Upper lobe of right lung (tissue), 1 donor: Measurements from ENCODE around the gene RAB3GAP1. TPM values are rescaled to one million over a fixed set of nuclear protein-coding genes. Genes with fewer than 3 reads are reported as not detected.

Experiments
- ATAC-seq: fragments of 200-7000 bp; cut with Tn5 transposase; one replicate; pipeline ENCODE4 v1.9.1; 2020; ENCODE audit warnings: mild to moderate bottlenecking, moderate library complexity
- DNase-seq: peaks from one replicate; pipeline ENCODE4 v3.0.0-alpha.2; 2020
- H3K27ac ChIP-seq: fragments of 200-600 bp; one replicate; pipeline ENCODE4 v1.8.0; 2022
- H3K27me3 ChIP-seq: fragments of 200-600 bp; one replicate; pipeline ENCODE4 v1.8.0; 2022; ENCODE audit warnings: mild to moderate bottlenecking
- H3K36me3 ChIP-seq: fragments of 200-600 bp; one replicate; pipeline ENCODE4 v1.8.0; 2022
- H3K4me1 ChIP-seq: fragments of 200-600 bp; one replicate; pipeline ENCODE4 v1.8.0; 2022
- H3K4me3 ChIP-seq: fragments of 200-600 bp; one replicate; pipeline ENCODE4 v1.8.0; 2022; ENCODE audit warnings: mild to moderate bottlenecking
- H3K9me3 ChIP-seq: fragments of 200-600 bp; one replicate; pipeline ENCODE4 v1.8.0; 2022
- intact Hi-C: fragments of 100-400 bp; cut with DNase I; formaldehyde crosslinking; loops from one replicate; pipeline ENCODE4 v1.11.0; 2022
- total RNA-seq: library from RNA; stranded (reverse); fragmentation: NEBNext Ultra II Directional; extraction: Animal tissue kit (Norgen Biotek cat#: 25700); gene quantifications from one replicate; pipeline ENCODE4 v1.2.1, GENCODE V29; 2021
- TF ChIP-seq, protein P1 (sequence below): fragments of 200-600 bp; IDR thresholded peaks from one replicate; pipeline ENCODE4 v1.8.0; 2022; ENCODE audit warnings: antibody characterized with exemption
- donor health status: DM: no; HTN: yes; CAD: no; lungs with severe emphysema.

The RAB3GAP1 gene
- total RNA-seq, 1 donor from 2014 or later: 47.8 TPM

DNA sequence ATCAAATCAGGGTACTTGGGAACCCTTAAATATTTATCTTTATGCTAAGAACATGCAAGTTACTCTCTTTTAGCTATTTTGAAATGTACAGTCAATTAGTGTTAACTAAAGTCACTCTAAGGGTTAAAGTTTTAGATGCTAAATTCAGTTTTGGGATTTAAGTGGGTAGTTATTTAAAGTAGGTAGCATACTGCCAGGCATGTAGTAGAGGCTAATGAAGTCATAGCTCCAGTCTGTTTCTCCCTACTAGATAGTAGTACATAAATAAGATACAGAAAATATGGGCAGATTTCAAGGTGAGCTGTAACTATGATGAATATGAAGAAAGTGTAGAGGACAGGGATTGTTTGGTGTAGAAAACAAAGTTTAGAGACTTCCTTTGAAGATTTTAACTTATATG lies 7.5 kb downstream of the RAB3GAP1 start:
- DNase-seq (no peak), ATAC-seq (no peak)
- intact Hi-C loops: no loop called here
- no peak overlapping the region for H3K4me3 ChIP-seq
- H3K27ac ChIP-seq: no peak overlapping the region
- TF ChIP-seq, protein P1, sequence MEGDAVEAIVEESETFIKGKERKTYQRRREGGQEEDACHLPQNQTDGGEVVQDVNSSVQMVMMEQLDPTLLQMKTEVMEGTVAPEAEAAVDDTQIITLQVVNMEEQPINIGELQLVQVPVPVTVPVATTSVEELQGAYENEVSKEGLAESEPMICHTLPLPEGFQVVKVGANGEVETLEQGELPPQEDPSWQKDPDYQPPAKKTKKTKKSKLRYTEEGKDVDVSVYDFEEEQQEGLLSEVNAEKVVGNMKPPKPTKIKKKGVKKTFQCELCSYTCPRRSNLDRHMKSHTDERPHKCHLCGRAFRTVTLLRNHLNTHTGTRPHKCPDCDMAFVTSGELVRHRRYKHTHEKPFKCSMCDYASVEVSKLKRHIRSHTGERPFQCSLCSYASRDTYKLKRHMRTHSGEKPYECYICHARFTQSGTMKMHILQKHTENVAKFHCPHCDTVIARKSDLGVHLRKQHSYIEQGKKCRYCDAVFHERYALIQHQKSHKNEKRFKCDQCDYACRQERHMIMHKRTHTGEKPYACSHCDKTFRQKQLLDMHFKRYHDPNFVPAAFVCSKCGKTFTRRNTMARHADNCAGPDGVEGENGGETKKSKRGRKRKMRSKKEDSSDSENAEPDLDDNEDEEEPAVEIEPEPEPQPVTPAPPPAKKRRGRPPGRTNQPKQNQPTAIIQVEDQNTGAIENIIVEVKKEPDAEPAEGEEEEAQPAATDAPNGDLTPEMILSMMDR: no peak
- H3K36me3 ChIP-seq: peaks cover 35% of the 10 kb centered on the region
- H3K27me3 ChIP-seq: no peaks in the 10 kb centered on the region
- peaks cover 14% of the 10 kb centered on the region for H3K4me1 ChIP-seq
- no peaks in the 10 kb centered on the region for H3K9me3 ChIP-seq

DNA sequence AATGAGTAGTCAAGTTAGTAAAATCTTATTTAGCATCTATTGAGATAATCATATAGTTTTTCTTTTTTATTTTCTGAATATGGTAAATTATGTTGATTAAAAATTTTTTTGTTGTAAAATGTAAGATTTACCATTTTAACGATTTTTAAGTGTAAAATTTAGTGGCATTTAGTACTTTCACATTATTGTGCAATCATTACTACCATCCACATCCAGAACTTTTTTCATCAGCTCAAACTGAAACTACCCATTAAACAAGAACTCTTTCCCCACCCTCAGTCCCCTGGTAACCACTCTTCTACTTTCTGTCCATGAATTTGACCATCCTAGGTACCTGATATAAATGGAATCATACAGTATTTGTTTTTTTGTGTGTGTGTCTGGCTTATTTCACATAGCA lies 11.1 kb downstream of the RAB3GAP1 start:
- Histone ChIP-seq H3K9me3 (no peaks in the 10 kb centered on the region), H3K27ac (no peak overlapping the region), H3K4me1 (no peaks in the 10 kb centered on the region), H3K36me3 (peaks cover 27% of the 10 kb centered on the region), H3K4me3 (no peak overlapping the region), H3K27me3 (no peaks in the 10 kb centered on the region)
- TF ChIP-seq, protein P1: no peak
- intact Hi-C loops: no loop called here
- DNase-seq: no peak
- no peak for ATAC-seq

DNA sequence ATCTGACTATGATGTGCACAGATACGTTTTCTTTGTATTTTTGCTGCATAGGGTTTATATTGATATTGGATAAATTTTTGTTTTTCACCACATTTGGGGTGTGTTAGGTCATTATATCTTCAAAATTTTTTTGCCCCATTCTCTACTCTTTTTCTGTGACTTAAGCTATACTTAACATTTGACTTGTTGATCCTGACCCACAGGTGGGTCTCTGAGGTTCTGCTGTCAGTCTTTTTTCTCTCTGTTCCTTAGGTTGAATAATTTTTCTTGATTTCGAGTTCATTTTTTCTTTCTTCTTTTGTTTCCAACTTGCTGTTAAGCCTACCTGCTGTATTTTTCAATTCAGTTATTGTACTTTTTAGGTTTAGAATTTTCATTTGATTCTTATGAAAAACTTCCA lies 12.1 kb downstream of the RAB3GAP1 start:
- no peaks in the 10 kb centered on the region for H3K27me3 ChIP-seq
- intact Hi-C loops: no loop called here
- no peaks in the 10 kb centered on the region for H3K9me3 ChIP-seq
- H3K36me3 ChIP-seq: peaks cover 26% of the 10 kb centered on the region
- ATAC-seq (no peak), DNase-seq (no peak)
- H3K27ac ChIP-seq: no peak overlapping the region
- H3K4me3 ChIP-seq: no peak overlapping the region
- no peaks in the 10 kb centered on the region for H3K4me1 ChIP-seq
- TF ChIP-seq, protein P1: no peak

DNA sequence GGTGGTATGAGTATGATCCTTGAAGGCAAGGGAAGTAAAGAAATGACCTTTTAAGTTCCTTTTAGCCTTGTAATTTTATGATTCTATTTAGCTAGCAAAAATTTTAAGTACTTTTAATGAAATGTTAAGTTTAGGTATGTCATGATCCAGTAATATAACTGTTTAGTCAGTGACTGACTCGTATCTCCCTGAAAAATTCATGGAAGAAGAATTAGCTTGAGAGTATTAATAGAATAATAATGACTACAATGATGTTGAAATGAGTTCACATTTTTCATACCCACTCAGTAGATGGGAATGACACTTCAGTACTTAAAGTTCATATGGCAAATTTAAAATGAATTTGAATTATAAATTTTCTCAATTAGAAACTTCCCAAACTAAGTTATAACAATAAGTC lies 14.6 kb downstream of the RAB3GAP1 start:
- ATAC-seq (no peak), DNase-seq (no peak)
- Histone ChIP-seq H3K27ac (no peak overlapping the region), H3K27me3 (no peaks in the 10 kb centered on the region), H3K4me3 (no peak overlapping the region), H3K9me3 (no peaks in the 10 kb centered on the region), H3K36me3 (peaks cover 11% of the 10 kb centered on the region), H3K4me1 (no peaks in the 10 kb centered on the region)
- intact Hi-C loops: no loop called here
- TF ChIP-seq, protein P1: no peak

DNA sequence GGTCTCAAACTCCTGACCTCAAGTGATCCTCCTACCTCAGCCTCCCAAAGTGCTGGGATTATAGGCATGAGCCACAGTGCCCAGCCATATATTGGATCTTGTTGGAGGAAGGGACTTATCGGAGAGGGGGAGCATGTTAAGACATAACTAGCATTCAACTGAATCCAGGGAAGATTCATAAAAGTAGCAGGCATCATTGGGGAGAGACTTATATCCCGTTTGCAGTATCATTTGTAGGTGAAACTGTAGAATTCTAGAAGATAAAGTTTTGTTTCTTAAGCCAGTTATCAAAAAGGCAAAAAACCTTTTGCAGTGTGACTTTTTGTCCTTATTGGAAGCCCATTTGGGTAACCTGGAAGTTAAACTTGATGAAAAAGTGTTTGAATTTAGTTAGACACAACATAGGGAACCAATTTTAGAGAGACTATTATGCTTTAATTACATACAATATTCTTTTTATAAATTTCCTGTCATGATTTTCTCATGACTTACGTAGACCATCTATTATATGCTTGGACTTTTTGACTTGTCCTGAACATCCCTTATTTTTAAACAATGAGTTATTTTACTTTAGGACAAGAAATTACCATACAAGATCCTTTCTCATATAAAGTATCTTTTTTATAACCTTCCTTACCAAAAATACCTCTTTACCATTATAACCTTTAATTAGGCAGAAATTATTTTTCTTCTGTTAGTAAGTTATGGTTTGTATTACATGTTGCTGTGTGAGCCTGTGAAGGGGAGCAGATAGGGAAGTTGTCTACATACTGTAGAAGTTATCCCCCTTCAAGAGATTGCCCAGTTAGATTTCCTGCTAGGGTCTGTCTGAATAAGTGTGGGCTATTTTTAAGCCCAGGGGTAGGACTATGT lies 20.3 kb downstream of the RAB3GAP1 start:
- TF ChIP-seq, protein P1: no peak
- no peaks in the 10 kb centered on the region for H3K9me3 ChIP-seq
- no peak overlapping the region for H3K4me3 ChIP-seq

More for the DNA sequence above, 20.3 kb downstream of the RAB3GAP1 start:
- H3K4me1 ChIP-seq: no peaks in the 10 kb centered on the region
- intact Hi-C loops: no loop called here
- no peaks in the 10 kb centered on the region for H3K27me3 ChIP-seq
- no peak for DNase-seq
- H3K36me3 ChIP-seq: no peaks in the 10 kb centered on the region
- no peak overlapping the region for H3K27ac ChIP-seq
- no peak for ATAC-seq
